GM12864 (cell line): Measurements from ENCODE around the gene CACNA2D1.
A peak's percentile ranks its signal among the peaks of the same experiment; 100 is the strongest.

Experiments used
- DNase-seq: peaks from one replicate; pipeline ENCODE4 v3.0.0-alpha.2; 2011; ENCODE audit warnings: low read depth
- H3K4me3 ChIP-seq: 2 replicates; pipeline ENCODE4 v1.5.1; 2011; ENCODE audit warnings: mild to moderate bottlenecking, low read depth, low read length, control low read depth
- CTCF ChIP-seq: IDR thresholded peaks from 2 replicates; pipeline ENCODE4 v1.5.1; 2011; ENCODE audit warnings: low read depth, mild to moderate bottlenecking, moderate library complexity, low read length, control low read depth, inconsistent platforms; ENCODE audit errors: missing control alignments

Gene CACNA2D1

GRCh38 chr7:81973117-81973516 is 470.5 kb downstream of the CACNA2D1 start:
- TF ChIP-seq CTCF: no peak
- no peak overlapping the region for H3K4me3 ChIP-seq
- DNase-seq: no peak

GRCh38 chr7:81960026-81960425 is 483.6 kb downstream of the CACNA2D1 start:
- no peak overlapping the region for H3K4me3 ChIP-seq
- no peak for DNase-seq
- TF ChIP-seq CTCF: no peak

- H3K4me3 ChIP-seq: no peak overlapping the region
- no peak for TF ChIP-seq CTCF
- DNase-seq: no peak
Measured at GRCh38 chr7:81957517-81957916, 486.1 kb downstream of the CACNA2D1 start.

GRCh38 chr7:81956520-81956919 is 487.1 kb downstream of the CACNA2D1 start:
- H3K4me3 ChIP-seq: no peak overlapping the region
- peak; percentile 45 for TF ChIP-seq CTCF
- no peak for DNase-seq

GRCh38 chr7:81949306-81949705 is 494.3 kb downstream of the CACNA2D1 start:
- no peak for TF ChIP-seq CTCF
- H3K4me3 ChIP-seq: no peak overlapping the region
- no peak for DNase-seq

- TF ChIP-seq CTCF: no peak
- DNase-seq: no peak
- H3K4me3 ChIP-seq: no peak overlapping the region
Measured at GRCh38 chr7:81944058-81944457, 499.5 kb downstream of the CACNA2D1 start.

- TF ChIP-seq CTCF: no peak
- H3K4me3 ChIP-seq: no peak overlapping the region
- no peak for DNase-seq
Measured at GRCh38 chr7:81937091-81937490, 506.5 kb downstream of the CACNA2D1 start.
